GM12878 (cell line): ENCODE data around the gene CDH16. TPM values are rescaled to one million over a fixed set of nuclear protein-coding genes. Genes with fewer than 3 reads are reported as not detected.

Experiments used
- ATAC-seq: fragments of 200-7000 bp; cut with Tn5 transposase; 3 replicates; pipeline ENCODE4 v1.9.1; 2020; ENCODE audit warnings: mild to moderate bottlenecking, moderate library complexity
- BruUV-seq: library from RNA; stranded (reverse); fragments of 400-500 nt; replicated peaks from 2 replicates; lab custom pipeline; 2021; lab: Mats Ljungman, UMichigan
- CTCF ChIA-PET: fragments of 300-600 bp; sonication (Branson Sonifier 250); formaldehyde crosslinking; extraction: SDS; loops from one replicate; lab custom pipeline; 2021; ENCODE audit warnings: inconsistent platforms; lab: Yijun Ruan, JAX
- POLR2A ChIA-PET: fragments of 350-600 bp; formaldehyde crosslinking; extraction: SDS; loops from one replicate; lab custom pipeline; 2021; ENCODE audit warnings: inconsistent platforms; lab: Charles Lee
- RAD21 ChIA-PET: fragments of 300-600 bp; sonication (Branson Sonifier 250); formaldehyde crosslinking; loops from one replicate; lab custom pipeline; 2023; ENCODE audit warnings: antibody characterized with exemption; ENCODE audit not compliant: unreplicated experiment; lab: Charles Lee
- SMC1A ChIA-PET: fragments of 300-600 bp; sonication (Branson Sonifier 250); formaldehyde crosslinking; loops from one replicate; lab custom pipeline; 2023; ENCODE audit not compliant: unreplicated experiment, uncharacterized antibody; lab: Charles Lee
- DNase-seq: peaks from one replicate; pipeline ENCODE4 v3.0.0-alpha.2; 2011; ENCODE audit warnings: low read depth, low spot score
- FAIRE-seq: peaks from 3 replicates; lab custom pipeline; 2011; peaks lifted over from hg19 to GRCh38; lab: Jason Lieb, UNC
- H2AFZ ChIP-seq: 2 replicates; pipeline ENCODE4 v1.6.0; 2011; ENCODE audit warnings: low read depth, low read length, control low read depth; ENCODE audit not compliant: control insufficient read depth
- H3K27ac ChIP-seq: 2 replicates; pipeline ENCODE4 v1.5.1; 2011; ENCODE audit warnings: control low read depth; ENCODE audit not compliant: control insufficient read depth, insufficient read depth
- H3K27me3 ChIP-seq, 2 experiments: replicated peaks in 1 of 2; 2 replicates each; pipeline versions ENCODE4 v1.6.0 to v1.6.1; 2011; ENCODE audit warnings: low read length in 1 of 2; ENCODE audit not compliant: control insufficient read depth in 2 of 2, insufficient read depth in 2 of 2
- H3K36me3 ChIP-seq, 2 experiments: 2 replicates each; pipeline ENCODE4 v1.5.1; 2011; ENCODE audit warnings: low read length in 1 of 2; ENCODE audit not compliant: control insufficient read depth in 2 of 2, insufficient read depth in 2 of 2
- H3K4me1 ChIP-seq: 2 replicates; pipeline ENCODE4 v1.6.1; 2011; ENCODE audit warnings: mild to moderate bottlenecking, low read length, moderate library complexity, mixed read lengths; ENCODE audit not compliant: control insufficient read depth, insufficient read depth
- H3K4me2 ChIP-seq: 2 replicates; pipeline ENCODE4 v1.6.0; 2011; ENCODE audit warnings: control low read depth; ENCODE audit not compliant: control insufficient read depth, insufficient read depth
- H3K4me3 ChIP-seq: fragments of 200-600 bp; sonication (generic); 2 replicates; pipeline ENCODE4 v1.5.1; 2016
- H3K79me2 ChIP-seq: 2 replicates; pipeline ENCODE4 v1.6.0; 2011; ENCODE audit warnings: low read length; ENCODE audit not compliant: control insufficient read depth, insufficient read depth
- H3K9ac ChIP-seq: 2 replicates; pipeline ENCODE4 v1.8.0; 2011; ENCODE audit warnings: low read length, control low read depth, mixed read lengths; ENCODE audit not compliant: control insufficient read depth, insufficient read depth
- H3K9me3 ChIP-seq: replicated peaks from 3 replicates; pipeline ENCODE4 v1.5.1; 2011; ENCODE audit warnings: mild to moderate bottlenecking, low read length; ENCODE audit not compliant: control insufficient read depth, insufficient read depth
- H4K20me1 ChIP-seq: 2 replicates; pipeline ENCODE4 v1.6.0; 2011; ENCODE audit not compliant: control insufficient read depth, insufficient read depth
- CREB1 ChIP-seq: IDR thresholded peaks from 2 replicates; pipeline ENCODE4 v1.6.1; 2012; ENCODE audit warnings: low read depth, mild to moderate bottlenecking, inconsistent platforms
- FOS ChIP-seq: IDR thresholded peaks from 3 replicates; pipeline ENCODE4 v1.6.1; 2011; ENCODE audit warnings: borderline replicate concordance; ENCODE audit not compliant: insufficient read length; ENCODE audit errors: extremely low read depth
- KDM1A ChIP-seq: fragments of 200-600 bp; sonication (generic); IDR thresholded peaks from 2 replicates; pipeline ENCODE4 v1.6.1; 2016; ENCODE audit warnings: borderline replicate concordance
- KLF5 ChIP-seq: fragments of 450-650 bp; IDR thresholded peaks from 2 replicates; pipeline ENCODE4 v1.6.1; 2014; ENCODE audit warnings: mild to moderate bottlenecking; ENCODE audit not compliant: partially characterized antibody
- NFXL1 ChIP-seq: fragments of 450-650 bp; IDR thresholded peaks from 2 replicates; pipeline ENCODE4 v1.6.1; 2017; ENCODE audit warnings: antibody characterized with exemption, mild to moderate bottlenecking, borderline replicate concordance
- NR2F1 ChIP-seq: fragments of 450-650 bp; conservative IDR thresholded peaks from 2 replicates; pipeline ENCODE4 v1.6.1; 2017; ENCODE audit warnings: mild to moderate bottlenecking
- PML ChIP-seq: IDR thresholded peaks from 2 replicates; pipeline ENCODE4 v1.6.1; 2012; ENCODE audit warnings: low read length, inconsistent platforms
- RELA ChIP-seq: fragments of 450-650 bp; IDR thresholded peaks from 2 replicates; pipeline ENCODE4 v1.8.0; 2014; ENCODE audit warnings: borderline replicate concordance; ENCODE audit not compliant: partially characterized antibody
- SPI1 ChIP-seq: IDR thresholded peaks from 2 replicates; pipeline ENCODE4 v1.6.1; 2011; ENCODE audit warnings: low read depth, mild to moderate bottlenecking, low read length, moderate library complexity, borderline replicate concordance; ENCODE audit not compliant: insufficient read depth
- TBL1XR1 ChIP-seq: IDR thresholded peaks from 2 replicates; pipeline ENCODE4 v1.6.1; 2012; ENCODE audit warnings: low read depth, low read length, improper control_type of control experiment
- TCF3 ChIP-seq: IDR thresholded peaks from 2 replicates; pipeline ENCODE4 v1.6.1; 2012; ENCODE audit warnings: low read depth, mild to moderate bottlenecking, low read length, borderline replicate concordance; ENCODE audit not compliant: insufficient read depth
- ZNF207 ChIP-seq: fragments of 450-650 bp; IDR thresholded peaks from 2 replicates; pipeline ENCODE4 v1.6.1; 2014; ENCODE audit warnings: antibody characterized with exemption, mild to moderate bottlenecking, borderline replicate concordance
- WGBS: methylation state at CpG from one replicate; pipeline ENCODE4 v1.1.6; 2016; ENCODE audit warnings: low lambda C conversion rate; ENCODE audit not compliant: insufficient replicate concordance, insufficient coverage; ENCODE audit errors: missing lambda C conversion rate; 5-methylcytosine and 5-hydroxymethylcytosine counted together
- in situ Hi-C: fragments of 300-500 bp; cut with MboI; formaldehyde crosslinking; loops from 9 replicates; pipeline ENCODE4 v1.14.3; 2018; ENCODE audit warnings: mixed read lengths
- intact Hi-C: fragments of 100-400 bp; cut with micrococcal nuclease; formaldehyde crosslinking; loops from one replicate; pipeline ENCODE4 v1.14.2; 2022; ENCODE audit not compliant: unreplicated experiment
- polyA plus RNA-seq, 11 experiments: library from polyadenylated mRNA; depleted of rRNA in 4 of 11; unstranded in 6 of 11; stranded (reverse) in 5 of 11; fragments of >200 nt; fragmentation: Nextera tagmentation in 4 of 11; fragmentation: Illumina TruSeq in 1 of 11; extraction: Ambion mirVana in 4 of 11; extraction: Trizol in 1 of 11; gene quantifications; 1 replicate in 1 of 11; 2 replicates in 10 of 11; pipeline versions ENCODE4 v1.2.1 to v1.2.3, GENCODE V29; 2011 to 2016; ENCODE audit warnings: inconsistent platforms in 2 of 11, missing spikeins in 2 of 11, low read depth in 1 of 11
- total RNA-seq, 4 experiments: library from RNA; depleted of rRNA in 3 of 4; stranded (reverse); fragments of >200 nt in 3 of 4; fragmentation: Illumina TruSeq in 1 of 4; extraction: Trizol in 1 of 4; gene quantifications; 2 replicates each; pipeline versions ENCODE4 v1.2.1 to v1.2.3, GENCODE V29; 2013 to 2021
- TF ChIP-seq, protein P1 (sequence below): IDR thresholded peaks from 2 replicates; pipeline ENCODE4 v1.6.1; 2012; ENCODE audit warnings: low read depth, low read length, improper control_type of control experiment
- TF ChIP-seq, protein P2 (sequence below): IDR thresholded peaks from 2 replicates; pipeline ENCODE4 v1.6.1; 2012; ENCODE audit warnings: low read depth, low read length, improper control_type of control experiment
- TF ChIP-seq, protein P3 (sequence below): fragments of 450-650 bp; formaldehyde crosslinking; IDR thresholded peaks from 2 replicates; pipeline ENCODE4 v1.5.0; 2022; ENCODE audit warnings: mild to moderate bottlenecking, missing genetic modification characterization

The CDH16 gene
- total and polyA plus RNA-seq, 10 of the 15 experiments (the other 5 are each of a cell fraction or from before 2014, with no cell fraction given): 0.05 TPM; not detected in 9

DNA sequence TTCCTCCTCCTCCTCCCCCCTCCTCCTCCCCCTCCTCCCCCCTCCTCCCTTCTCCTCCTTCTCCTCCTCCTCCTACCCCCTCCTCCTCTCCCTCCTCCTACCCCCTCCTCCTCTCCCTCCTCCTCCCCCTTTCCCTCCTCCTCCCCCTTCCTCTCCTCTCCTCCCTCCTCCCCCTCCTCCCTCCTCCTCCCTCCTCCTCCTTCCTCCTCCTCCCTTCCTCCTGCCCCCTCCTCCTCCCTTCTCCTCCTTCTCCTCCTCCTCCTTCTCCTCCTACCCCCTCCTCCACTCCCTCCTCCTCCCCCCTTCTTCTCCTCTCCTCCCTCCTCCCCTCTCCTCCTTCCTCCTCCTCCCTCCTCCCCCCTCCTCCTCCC is 45.0 kb downstream of the CDH16 start (continued):
- TF ChIP-seq, protein P1, sequence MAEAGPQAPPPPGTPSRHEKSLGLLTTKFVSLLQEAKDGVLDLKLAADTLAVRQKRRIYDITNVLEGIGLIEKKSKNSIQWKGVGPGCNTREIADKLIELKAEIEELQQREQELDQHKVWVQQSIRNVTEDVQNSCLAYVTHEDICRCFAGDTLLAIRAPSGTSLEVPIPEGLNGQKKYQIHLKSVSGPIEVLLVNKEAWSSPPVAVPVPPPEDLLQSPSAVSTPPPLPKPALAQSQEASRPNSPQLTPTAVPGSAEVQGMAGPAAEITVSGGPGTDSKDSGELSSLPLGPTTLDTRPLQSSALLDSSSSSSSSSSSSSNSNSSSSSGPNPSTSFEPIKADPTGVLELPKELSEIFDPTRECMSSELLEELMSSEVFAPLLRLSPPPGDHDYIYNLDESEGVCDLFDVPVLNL: no peak
- TF ChIP-seq TBL1XR1: no peak

GRCh38 chr16:66872943-66873684 is 45.6 kb downstream of the CDH16 start:
- ChIA-PET RAD21 (interaction anchor here (0.9 to 2.2 kb wide), 8 partner anchors 9 to 466 kb away, joined by 3 to 12 read pairs (median 3); partner anchors contain the start of gene NAE1), SMC1A (interaction anchor here (0.5 to 1.6 kb wide), 4 partner anchors 9 to 317 kb away, joined by 3 to 5 read pairs (median 4); partner anchors contain the start of gene NAE1), CTCF (interaction anchor here (0.6 to 2.2 kb wide), 29 partner anchors 9 to 467 kb away, joined by 3 to 14 read pairs (median 4); partner anchors contain the start of genes CIAO2B, DYNC1LI2 and NAE1), POLR2A (interaction anchor here (0.8 kb wide), 1 partner anchor 288 kb away, joined by 3 read pairs; no protein-coding TSS in a partner anchor)
- H4K20me1 ChIP-seq: no peaks in the 10 kb centered on the region
- FAIRE-seq: peak; percentile 87
- in situ Hi-C loops: no loop called here
- no peaks in the 10 kb centered on the region for H3K79me2 ChIP-seq
- peak overlapping the region; percentile 73 for H3K4me2 ChIP-seq
- H3K4me3 ChIP-seq: peak overlapping the region; percentile 65; the same call in 1 of the 2 replicates
- peak overlapping the region; percentile 36; the same call in 1 of the 2 replicates for H3K9ac ChIP-seq
- intact Hi-C loops: loop anchor here (2.0 kb wide), 1 partner anchor 144 kb away; no protein-coding TSS in a partner anchor
- under 1% methylated on average over 39 of the region's 39 CpGs for WGBS
- H3K27me3 ChIP-seq: no peaks in the 10 kb centered on the region
- H2AFZ ChIP-seq: peak overlapping the region; percentile 92
- peak; percentile 95 for DNase-seq
- H3K27ac ChIP-seq: peak overlapping the region; percentile 9; the same call in 1 of the 2 replicates
- BruUV-seq: no TSS peak
- peaks cover 20% of the 10 kb centered on the region for H3K4me1 ChIP-seq
- ATAC-seq: peak; percentile 89
- H3K36me3 ChIP-seq: no peaks in the 10 kb centered on the region
- no peaks in the 10 kb centered on the region for H3K9me3 ChIP-seq
- TF ChIP-seq, protein P2, sequence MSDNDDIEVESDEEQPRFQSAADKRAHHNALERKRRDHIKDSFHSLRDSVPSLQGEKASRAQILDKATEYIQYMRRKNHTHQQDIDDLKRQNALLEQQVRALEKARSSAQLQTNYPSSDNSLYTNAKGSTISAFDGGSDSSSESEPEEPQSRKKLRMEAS: peak; percentile 62; the same call in 1 of the 2 replicates
- TF ChIP-seq TCF3: no peak
- peak; percentile 50; the same call in 1 of the 2 replicates for TF ChIP-seq SPI1
- no peak for TF ChIP-seq KLF5
- no peak for TF ChIP-seq FOS
- TF ChIP-seq CREB1: no peak; the same call in 1 of the 2 replicates
- TF ChIP-seq RELA: no peak
- no peak for TF ChIP-seq KDM1A
- TF ChIP-seq PML: no peak
- no peak; the same call in 1 of the 2 replicates for TF ChIP-seq NFXL1
- peak; percentile 67; the same call in 1 of the 2 replicates for TF ChIP-seq ZNF207
- peak; percentile 89 for TF ChIP-seq NR2F1
- TF ChIP-seq, protein P3, sequence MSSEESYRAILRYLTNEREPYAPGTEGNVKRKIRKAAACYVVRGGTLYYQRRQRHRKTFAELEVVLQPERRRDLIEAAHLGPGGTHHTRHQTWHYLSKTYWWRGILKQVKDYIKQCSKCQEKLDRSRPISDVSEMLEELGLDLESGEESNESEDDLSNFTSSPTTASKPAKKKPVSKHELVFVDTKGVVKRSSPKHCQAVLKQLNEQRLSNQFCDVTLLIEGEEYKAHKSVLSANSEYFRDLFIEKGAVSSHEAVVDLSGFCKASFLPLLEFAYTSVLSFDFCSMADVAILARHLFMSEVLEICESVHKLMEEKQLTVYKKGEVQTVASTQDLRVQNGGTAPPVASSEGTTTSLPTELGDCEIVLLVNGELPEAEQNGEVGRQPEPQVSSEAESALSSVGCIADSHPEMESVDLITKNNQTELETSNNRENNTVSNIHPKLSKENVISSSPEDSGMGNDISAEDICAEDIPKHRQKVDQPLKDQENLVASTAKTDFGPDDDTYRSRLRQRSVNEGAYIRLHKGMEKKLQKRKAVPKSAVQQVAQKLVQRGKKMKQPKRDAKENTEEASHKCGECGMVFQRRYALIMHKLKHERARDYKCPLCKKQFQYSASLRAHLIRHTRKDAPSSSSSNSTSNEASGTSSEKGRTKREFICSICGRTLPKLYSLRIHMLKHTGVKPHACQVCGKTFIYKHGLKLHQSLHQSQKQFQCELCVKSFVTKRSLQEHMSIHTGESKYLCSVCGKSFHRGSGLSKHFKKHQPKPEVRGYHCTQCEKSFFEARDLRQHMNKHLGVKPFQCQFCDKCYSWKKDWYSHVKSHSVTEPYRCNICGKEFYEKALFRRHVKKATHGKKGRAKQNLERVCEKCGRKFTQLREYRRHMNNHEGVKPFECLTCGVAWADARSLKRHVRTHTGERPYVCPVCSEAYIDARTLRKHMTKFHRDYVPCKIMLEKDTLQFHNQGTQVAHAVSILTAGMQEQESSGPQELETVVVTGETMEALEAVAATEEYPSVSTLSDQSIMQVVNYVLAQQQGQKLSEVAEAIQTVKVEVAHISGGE (CRISPR knock-in tag): no peak
